ENCODE data around the gene CRYBG1.
A peak's percentile ranks its signal among the peaks of the same experiment; 100 is the strongest.

GRCh38 chr6:106512048-106512967 is 151.8 kb downstream of the CRYBG1 start:
- no peak for TF ChIP-seq EZH2 (IDR thresholded peaks at IDR 0.05; ENCODE audit: low read length, unreplicated experiment)
- TF ChIP-seq CTCF (conservative IDR thresholded peaks at IDR 0.05; ENCODE audit: low read depth, low read length), result peak; percentile 22; the same call in 1 of the 2 replicates

All from PC-3 (cell line).